Measurements from ENCODE around the gene MST1. TPM values are rescaled to one million over a fixed set of nuclear protein-coding genes. Genes with fewer than 3 reads are reported as not detected.

MST1 gene
- total RNA-seq, 2 experiments from 2014 or later, result 12.5 to 24.2 TPM

- intact Hi-C loops (cut with micrococcal nuclease; ENCODE audit: unreplicated experiment), result no loop called here
- no peaks in the 10 kb centered on the region for H3K79me2 ChIP-seq (ENCODE audit: insufficient read depth, low read depth, low read length)
- no peak overlapping the region for H3K4me3 ChIP-seq (ENCODE audit: low read depth, low read length, poor library complexity, severe bottlenecking)
- H3K9me2 ChIP-seq (ENCODE audit: insufficient read depth, low read length), result no peaks in the 10 kb centered on the region
- H3K4me2 ChIP-seq (ENCODE audit: low read length), result no peak overlapping the region
- DNase-seq (ENCODE audit: low spot score), result no peak
- no peak overlapping the region for H3K27ac ChIP-seq (ENCODE audit: low read depth, low read length, poor library complexity, severe bottlenecking)
- POLR2A ChIA-PET, result no interaction called here
- H4K20me1 ChIP-seq (ENCODE audit: insufficient read depth, low read length), result no peaks in the 10 kb centered on the region
- H3K4me1 ChIP-seq (ENCODE audit: insufficient read depth, low read length, poor library complexity, severe bottlenecking), result no peaks in the 10 kb centered on the region
- no peaks in the 10 kb centered on the region for H3K36me3 ChIP-seq (ENCODE audit: insufficient read depth, low read length)
- CTCF ChIA-PET (ENCODE audit: unreplicated experiment), result interaction anchor here (1.2 kb wide), 1 partner anchor 126 kb away, joined by 4 read pairs; no protein-coding TSS in a partner anchor
- TF ChIP-seq EZH2phosphoT487 (IDR thresholded peaks at IDR 0.05; ENCODE audit: borderline replicate concordance, low read depth, low read length) (no peak), CTCF (conservative IDR thresholded peaks at IDR 0.05; ENCODE audit: low read length) (no peak)
- H3K9me3 ChIP-seq (ENCODE audit: low read length), result no peaks in the 10 kb centered on the region
- no peak overlapping the region for H2AFZ ChIP-seq (ENCODE audit: low read length)
- no TSS peak for BruUV-seq (replicated peaks)
These were observed 23.3 kb downstream of the MST1 start for GRCh38 chr3:49665822-49666519.

- Histone ChIP-seq H2AFZ (ENCODE audit: low read length) (no peak overlapping the region), H3K4me1 (ENCODE audit: insufficient read depth, low read length, poor library complexity, severe bottlenecking) (no peaks in the 10 kb centered on the region), H3K27ac (ENCODE audit: low read depth, low read length, poor library complexity, severe bottlenecking) (no peak overlapping the region), H3K4me3 (ENCODE audit: low read depth, low read length, poor library complexity, severe bottlenecking) (no peak overlapping the region), H3K79me2 (ENCODE audit: insufficient read depth, low read depth, low read length) (no peaks in the 10 kb centered on the region), H3K4me2 (ENCODE audit: low read length) (no peak overlapping the region), H3K9me2 (ENCODE audit: insufficient read depth, low read length) (no peaks in the 10 kb centered on the region), H3K36me3 (ENCODE audit: insufficient read depth, low read length) (no peaks in the 10 kb centered on the region), H3K9me3 (ENCODE audit: low read length) (no peaks in the 10 kb centered on the region), H4K20me1 (ENCODE audit: insufficient read depth, low read length) (no peaks in the 10 kb centered on the region)
- POLR2A ChIA-PET, result no interaction called here
- DNase-seq (ENCODE audit: low spot score), result no peak
- CTCF ChIA-PET (ENCODE audit: unreplicated experiment), result no interaction called here
- intact Hi-C loops (cut with micrococcal nuclease; ENCODE audit: unreplicated experiment), result no loop called here
- TF ChIP-seq EZH2phosphoT487 (IDR thresholded peaks at IDR 0.05; ENCODE audit: borderline replicate concordance, low read depth, low read length) (no peak), CTCF (conservative IDR thresholded peaks at IDR 0.05; ENCODE audit: low read length) (no peak)
- BruUV-seq (replicated peaks), result no TSS peak
These were observed 25.0 kb downstream of the MST1 start for GRCh38 chr3:49664300-49664699.

- intact Hi-C loops (cut with micrococcal nuclease; ENCODE audit: unreplicated experiment), result no loop called here
- H3K27ac ChIP-seq (ENCODE audit: low read depth, low read length, poor library complexity, severe bottlenecking), result no peak overlapping the region
- no peaks in the 10 kb centered on the region for H3K9me3 ChIP-seq (ENCODE audit: low read length)
- POLR2A ChIA-PET, result no interaction called here
- no peaks in the 10 kb centered on the region for H3K36me3 ChIP-seq (ENCODE audit: insufficient read depth, low read length)
- no peaks in the 10 kb centered on the region for H3K79me2 ChIP-seq (ENCODE audit: insufficient read depth, low read depth, low read length)
- TF ChIP-seq EZH2phosphoT487 (IDR thresholded peaks at IDR 0.05; ENCODE audit: borderline replicate concordance, low read depth, low read length) (no peak), CTCF (conservative IDR thresholded peaks at IDR 0.05; ENCODE audit: low read length) (no peak)
- DNase-seq (ENCODE audit: low spot score), result no peak
- BruUV-seq (replicated peaks), result no TSS peak
- no peak overlapping the region for H2AFZ ChIP-seq (ENCODE audit: low read length)
- no peak overlapping the region for H3K4me2 ChIP-seq (ENCODE audit: low read length)
- H3K4me1 ChIP-seq (ENCODE audit: insufficient read depth, low read length, poor library complexity, severe bottlenecking), result no peaks in the 10 kb centered on the region
- CTCF ChIA-PET (ENCODE audit: unreplicated experiment), result no interaction called here
- no peaks in the 10 kb centered on the region for H3K9me2 ChIP-seq (ENCODE audit: insufficient read depth, low read length)
- H3K4me3 ChIP-seq (ENCODE audit: low read depth, low read length, poor library complexity, severe bottlenecking), result no peak overlapping the region
- H4K20me1 ChIP-seq (ENCODE audit: insufficient read depth, low read length), result no peaks in the 10 kb centered on the region
These were observed 25.4 kb downstream of the MST1 start for GRCh38 chr3:49663831-49664230.

All from OCI-LY7 (cell line).